Panc1 (cell line): Measurements from ENCODE around the gene ASPN. TPM values are rescaled to one million over a fixed set of nuclear protein-coding genes. Genes with fewer than 3 reads are reported as not detected.

Source experiments
- ATAC-seq: fragments of 200-7000 bp; cut with Tn5 transposase; 2 replicates; pipeline ENCODE4 v1.9.1; 2020; ENCODE audit warnings: mild to moderate bottlenecking, moderate library complexity
- BruUV-seq: library from RNA; stranded (reverse); fragments of 400-500 nt; replicated peaks from 2 replicates; lab custom pipeline; 2021; lab: Mats Ljungman, UMichigan
- CTCF ChIA-PET: fragments of 300-600 bp; sonication (Branson Sonifier 250); formaldehyde crosslinking; loops from one replicate; lab custom pipeline; 2022; ENCODE audit warnings: antibody characterized with exemption; lab: Charles Lee
- POLR2A ChIA-PET: fragments of 300-600 bp; sonication (Branson Sonifier 250); formaldehyde crosslinking; loops from one replicate; lab custom pipeline; 2022; ENCODE audit warnings: antibody characterized with exemption; lab: Charles Lee
- DNase-seq: peaks from one replicate; pipeline ENCODE4 v3.0.0-alpha.2; 2010; ENCODE audit warnings: low read depth, low spot score
- H3K27ac ChIP-seq: 2 replicates; pipeline ENCODE4 v1.5.1; 2011; ENCODE audit warnings: mild to moderate bottlenecking, low read length, inconsistent platforms
- H3K27me3 ChIP-seq: fragments of 200-500 bp; sonication (Bioruptor generic); 2 replicates; pipeline ENCODE4 v1.6.0; 2014; ENCODE audit warnings: low read length, inconsistent platforms; ENCODE audit not compliant: control insufficient read depth, insufficient read depth
- H3K36me3 ChIP-seq: fragments of 200-500 bp; sonication (Bioruptor generic); 2 replicates; pipeline ENCODE4 v1.5.1; 2014; ENCODE audit warnings: inconsistent platforms, mild to moderate bottlenecking, low read length, moderate library complexity; ENCODE audit not compliant: control insufficient read depth, insufficient read depth
- H3K4me1 ChIP-seq: 2 replicates; pipeline ENCODE4 v1.5.1; 2011; ENCODE audit warnings: inconsistent platforms, mild to moderate bottlenecking, low read length, moderate library complexity; ENCODE audit not compliant: control insufficient read depth, insufficient read depth
- H3K4me3 ChIP-seq, 2 experiments: 2 replicates each; pipeline ENCODE4 v1.5.1; 2011 to 2012; ENCODE audit warnings: low read depth in 2 of 2, low read length in 2 of 2, mild to moderate bottlenecking in 2 of 2, inconsistent platforms in 1 of 2, moderate library complexity in 1 of 2
- H3K9me3 ChIP-seq: fragments of 200-500 bp; sonication (Bioruptor generic); 2 replicates; pipeline ENCODE4 v1.5.1; 2014; ENCODE audit warnings: low read depth, mild to moderate bottlenecking, inconsistent platforms, low read length, moderate library complexity; ENCODE audit not compliant: control insufficient read depth, insufficient read depth
- POLR2AphosphoS5 ChIP-seq: IDR thresholded peaks from 2 replicates; pipeline ENCODE4 v1.6.1; 2012; ENCODE audit warnings: mild to moderate bottlenecking, low read depth, low read length, moderate library complexity
- SIN3A ChIP-seq: IDR thresholded peaks from 2 replicates; pipeline ENCODE4 v1.6.1; 2012; ENCODE audit warnings: low read depth, mild to moderate bottlenecking, low read length, moderate library complexity, borderline replicate concordance; ENCODE audit not compliant: insufficient read depth
- TCF7L2 ChIP-seq: IDR thresholded peaks from 2 replicates; pipeline ENCODE4 v1.6.1; 2011; ENCODE audit warnings: mild to moderate bottlenecking, low read depth, low read length, inconsistent platforms
- in situ Hi-C: cut with HindIII; loops from 2 replicates; pipeline ENCODE4 v1.10.0; 2016; ENCODE audit warnings: low sequenced_read_pairs, low pct_unique_long_range_greater_than_20kb
- intact Hi-C: fragments of 100-400 bp; cut with micrococcal nuclease; formaldehyde crosslinking; loops from one replicate; pipeline ENCODE4 v1.10.0; 2022; ENCODE audit not compliant: unreplicated experiment
- total RNA-seq: library from RNA; stranded (reverse); gene quantifications from one replicate; pipeline ENCODE4 v1.2.1, GENCODE V29; 2021; ENCODE audit not compliant: unreplicated experiment
- TF ChIP-seq, protein P1 (sequence below): fragments of 450-650 bp; IDR thresholded peaks from 2 replicates; pipeline ENCODE4 v1.5.1; 2017; ENCODE audit warnings: mild to moderate bottlenecking
- TF ChIP-seq, protein P2 (sequence below), 2 experiments: IDR thresholded peaks; 2 replicates each; pipeline ENCODE4 v1.6.1; 2011 to 2012; ENCODE audit warnings: low read depth in 2 of 2, control low read depth in 1 of 2, low read length in 1 of 2, mild to moderate bottlenecking in 1 of 2, moderate library complexity in 1 of 2; ENCODE audit not compliant: insufficient read depth in 1 of 2

Gene ASPN
- total RNA-seq, 1 experiment from 2014 or later = not detected

DNA sequence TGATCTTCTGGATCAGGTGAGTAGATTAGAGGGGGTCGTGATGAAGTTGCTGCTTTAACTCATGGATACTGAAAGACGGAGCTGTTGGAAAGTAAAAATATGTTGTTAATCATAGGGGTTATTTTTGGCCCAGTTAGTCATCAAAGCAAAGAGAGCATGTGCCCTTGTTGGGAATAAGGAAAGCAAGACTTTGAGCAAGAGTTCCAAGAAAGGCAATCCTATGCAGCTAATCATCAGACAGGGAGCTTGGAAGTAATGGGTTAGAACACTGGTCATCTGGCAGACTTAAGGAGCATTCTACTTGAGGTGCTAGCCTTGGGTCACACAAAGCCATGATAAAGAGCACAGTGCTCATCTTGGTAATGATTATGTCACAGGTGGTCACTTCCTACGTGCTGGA, 18.3 kb downstream of the ASPN start:
- DNase-seq (no peak), ATAC-seq (no peak)
- H3K4me1 ChIP-seq = no peaks in the 10 kb centered on the region
- POLR2A ChIA-PET = no interaction called here
- no TSS peak for BruUV-seq
- in situ Hi-C loops = no loop called here
- CTCF ChIA-PET = no interaction called here
- H3K9me3 ChIP-seq = no peaks in the 10 kb centered on the region
- H3K27me3 ChIP-seq = no peaks in the 10 kb centered on the region
- intact Hi-C loops = no loop called here
- H3K4me3 ChIP-seq = no peak overlapping the region
- no peak overlapping the region for H3K27ac ChIP-seq
- TF ChIP-seq, protein P1, sequence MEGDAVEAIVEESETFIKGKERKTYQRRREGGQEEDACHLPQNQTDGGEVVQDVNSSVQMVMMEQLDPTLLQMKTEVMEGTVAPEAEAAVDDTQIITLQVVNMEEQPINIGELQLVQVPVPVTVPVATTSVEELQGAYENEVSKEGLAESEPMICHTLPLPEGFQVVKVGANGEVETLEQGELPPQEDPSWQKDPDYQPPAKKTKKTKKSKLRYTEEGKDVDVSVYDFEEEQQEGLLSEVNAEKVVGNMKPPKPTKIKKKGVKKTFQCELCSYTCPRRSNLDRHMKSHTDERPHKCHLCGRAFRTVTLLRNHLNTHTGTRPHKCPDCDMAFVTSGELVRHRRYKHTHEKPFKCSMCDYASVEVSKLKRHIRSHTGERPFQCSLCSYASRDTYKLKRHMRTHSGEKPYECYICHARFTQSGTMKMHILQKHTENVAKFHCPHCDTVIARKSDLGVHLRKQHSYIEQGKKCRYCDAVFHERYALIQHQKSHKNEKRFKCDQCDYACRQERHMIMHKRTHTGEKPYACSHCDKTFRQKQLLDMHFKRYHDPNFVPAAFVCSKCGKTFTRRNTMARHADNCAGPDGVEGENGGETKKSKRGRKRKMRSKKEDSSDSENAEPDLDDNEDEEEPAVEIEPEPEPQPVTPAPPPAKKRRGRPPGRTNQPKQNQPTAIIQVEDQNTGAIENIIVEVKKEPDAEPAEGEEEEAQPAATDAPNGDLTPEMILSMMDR = no peak
- no peak for TF ChIP-seq SIN3A
- TF ChIP-seq TCF7L2 = no peak
- TF ChIP-seq, protein P2, sequence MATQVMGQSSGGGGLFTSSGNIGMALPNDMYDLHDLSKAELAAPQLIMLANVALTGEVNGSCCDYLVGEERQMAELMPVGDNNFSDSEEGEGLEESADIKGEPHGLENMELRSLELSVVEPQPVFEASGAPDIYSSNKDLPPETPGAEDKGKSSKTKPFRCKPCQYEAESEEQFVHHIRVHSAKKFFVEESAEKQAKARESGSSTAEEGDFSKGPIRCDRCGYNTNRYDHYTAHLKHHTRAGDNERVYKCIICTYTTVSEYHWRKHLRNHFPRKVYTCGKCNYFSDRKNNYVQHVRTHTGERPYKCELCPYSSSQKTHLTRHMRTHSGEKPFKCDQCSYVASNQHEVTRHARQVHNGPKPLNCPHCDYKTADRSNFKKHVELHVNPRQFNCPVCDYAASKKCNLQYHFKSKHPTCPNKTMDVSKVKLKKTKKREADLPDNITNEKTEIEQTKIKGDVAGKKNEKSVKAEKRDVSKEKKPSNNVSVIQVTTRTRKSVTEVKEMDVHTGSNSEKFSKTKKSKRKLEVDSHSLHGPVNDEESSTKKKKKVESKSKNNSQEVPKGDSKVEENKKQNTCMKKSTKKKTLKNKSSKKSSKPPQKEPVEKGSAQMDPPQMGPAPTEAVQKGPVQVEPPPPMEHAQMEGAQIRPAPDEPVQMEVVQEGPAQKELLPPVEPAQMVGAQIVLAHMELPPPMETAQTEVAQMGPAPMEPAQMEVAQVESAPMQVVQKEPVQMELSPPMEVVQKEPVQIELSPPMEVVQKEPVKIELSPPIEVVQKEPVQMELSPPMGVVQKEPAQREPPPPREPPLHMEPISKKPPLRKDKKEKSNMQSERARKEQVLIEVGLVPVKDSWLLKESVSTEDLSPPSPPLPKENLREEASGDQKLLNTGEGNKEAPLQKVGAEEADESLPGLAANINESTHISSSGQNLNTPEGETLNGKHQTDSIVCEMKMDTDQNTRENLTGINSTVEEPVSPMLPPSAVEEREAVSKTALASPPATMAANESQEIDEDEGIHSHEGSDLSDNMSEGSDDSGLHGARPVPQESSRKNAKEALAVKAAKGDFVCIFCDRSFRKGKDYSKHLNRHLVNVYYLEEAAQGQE (IDR thresholded peaks at IDR 0.05; ENCODE audit: insufficient read depth in 1 of 2, low read depth in 2 of 2, low read length in 1 of 2) = no peak
- no peak for TF ChIP-seq POLR2AphosphoS5
- no peaks in the 10 kb centered on the region for H3K36me3 ChIP-seq

DNA sequence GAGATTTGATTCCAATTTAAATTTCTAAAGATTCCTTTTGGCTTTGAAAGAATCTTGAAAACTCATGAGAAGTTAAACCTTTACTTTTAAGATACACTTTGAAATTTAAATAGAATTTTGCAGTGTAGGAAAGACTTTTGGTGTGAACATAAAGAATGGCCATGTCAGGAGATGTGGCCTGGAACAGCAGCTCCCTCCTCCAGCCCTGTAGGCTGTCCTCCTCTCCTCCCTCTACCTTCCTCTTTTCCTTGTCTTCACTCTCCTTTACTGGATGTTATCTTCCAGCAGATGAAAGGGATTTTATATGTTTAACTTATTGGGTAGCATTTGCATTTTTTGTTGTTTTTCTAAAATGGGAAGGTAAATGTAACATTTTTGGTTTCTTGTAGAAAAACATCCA, 18.9 kb downstream of the ASPN start:
- Histone ChIP-seq H3K4me3 (no peak overlapping the region), H3K4me1 (no peaks in the 10 kb centered on the region), H3K9me3 (no peaks in the 10 kb centered on the region), H3K27me3 (no peaks in the 10 kb centered on the region), H3K36me3 (no peaks in the 10 kb centered on the region), H3K27ac (no peak overlapping the region)
- intact Hi-C loops (no loop called here), in situ Hi-C loops (no loop called here)
- ATAC-seq (no peak), DNase-seq (no peak)
- no TSS peak for BruUV-seq
- TF ChIP-seq POLR2AphosphoS5 = no peak
- TF ChIP-seq TCF7L2 = no peak
- TF ChIP-seq SIN3A = no peak
- TF ChIP-seq, protein P1 = no peak
- POLR2A ChIA-PET = no interaction called here
- CTCF ChIA-PET = no interaction called here

DNA sequence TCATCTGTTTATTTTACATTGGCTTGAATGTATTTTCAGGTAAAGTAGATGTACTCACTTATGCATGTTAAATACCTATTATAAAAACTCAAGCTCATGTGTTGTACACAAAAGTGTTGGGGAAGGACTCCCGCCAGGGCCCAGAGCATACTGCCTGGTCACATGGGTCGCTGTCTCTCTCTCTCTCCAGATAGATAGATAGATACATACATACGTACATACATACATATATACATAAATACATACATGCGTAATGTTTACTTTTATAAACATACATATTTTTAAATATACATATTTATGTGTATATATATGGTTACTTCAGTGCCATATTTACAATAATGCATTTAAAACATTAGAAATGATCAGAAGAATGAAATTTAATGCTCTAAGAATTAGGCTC, 24.7 kb downstream of the ASPN start:
- TF ChIP-seq, protein P1 = no peak
- TF ChIP-seq TCF7L2 = no peak
- TF ChIP-seq POLR2AphosphoS5 = no peak
- TF ChIP-seq, protein P2 (IDR thresholded peaks at IDR 0.05; ENCODE audit: insufficient read depth in 1 of 2, low read depth in 2 of 2, low read length in 1 of 2) = no peak
- TF ChIP-seq SIN3A = no peak
- CTCF ChIA-PET = no interaction called here
- POLR2A ChIA-PET = no interaction called here
- Histone ChIP-seq H3K36me3 (no peaks in the 10 kb centered on the region), H3K4me3 (no peak overlapping the region), H3K9me3 (no peaks in the 10 kb centered on the region), H3K27me3 (no peaks in the 10 kb centered on the region), H3K27ac (no peak overlapping the region), H3K4me1 (no peaks in the 10 kb centered on the region)
- no TSS peak for BruUV-seq
- ATAC-seq (no peak), DNase-seq (no peak)
- intact Hi-C loops = no loop called here
- in situ Hi-C loops = no loop called here
